Kidney capillary endothelial cell (primary cell): ENCODE results near the gene PODNL1.
"Not testable (repeated sequence)": the region's sequence is repeated elsewhere in the genome, so short reads cannot be mapped to it uniquely, and the experiment has no call there.

Experiments used
- DNase-seq: peaks from one replicate; pipeline ENCODE4 v3.0.0-alpha.2; 2018; ENCODE audit warnings: low spot score

PODNL1 gene

DNA sequence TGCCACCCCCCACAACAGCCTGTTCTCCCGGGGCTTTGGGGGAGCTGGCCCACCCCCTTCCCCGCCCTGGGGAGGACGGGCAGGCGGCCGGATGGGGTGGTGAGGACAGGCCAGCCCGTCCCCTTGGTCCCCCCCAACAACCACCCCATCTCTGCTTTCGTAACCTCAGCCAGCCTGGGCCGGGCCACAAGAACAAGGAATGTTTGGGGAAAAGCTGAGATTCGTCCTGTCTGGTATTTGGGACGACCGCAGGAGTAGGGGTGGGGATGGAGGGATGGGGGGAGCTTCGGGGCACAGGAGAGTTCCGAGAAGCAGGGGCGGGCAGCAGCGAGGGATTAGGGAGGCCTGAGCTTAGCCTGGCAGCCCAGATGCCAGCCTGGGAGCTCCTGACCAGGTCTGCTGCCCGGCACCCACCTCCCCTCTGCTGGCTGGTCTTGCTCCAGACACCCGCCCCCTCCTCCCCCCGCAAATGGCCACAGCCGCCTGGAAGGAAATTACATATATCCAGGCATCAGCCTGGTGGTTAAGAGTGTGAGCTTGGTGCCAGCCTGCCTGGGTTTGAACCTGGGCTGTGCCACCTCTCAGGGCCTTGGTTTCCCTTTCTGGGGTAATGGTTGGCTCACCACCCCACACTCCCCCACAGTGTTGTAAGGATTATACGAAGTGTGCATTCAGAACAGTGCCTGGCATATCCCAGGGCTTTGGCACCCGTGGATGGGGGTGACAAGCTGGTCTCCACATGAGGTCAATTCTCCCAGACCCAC lies at the start of gene PODNL1:
Gene PODNL1 (minus strand): TSS at position 117 of the 764 bp plus-strand sequence. CDS start 236 bp downstream, outside the sequence.
- no peak for DNase-seq

GRCh38 chr19:13987101-13987890 lies 49.1 kb upstream of the PODNL1 start:
- DNase-seq, result no peak

DNA sequence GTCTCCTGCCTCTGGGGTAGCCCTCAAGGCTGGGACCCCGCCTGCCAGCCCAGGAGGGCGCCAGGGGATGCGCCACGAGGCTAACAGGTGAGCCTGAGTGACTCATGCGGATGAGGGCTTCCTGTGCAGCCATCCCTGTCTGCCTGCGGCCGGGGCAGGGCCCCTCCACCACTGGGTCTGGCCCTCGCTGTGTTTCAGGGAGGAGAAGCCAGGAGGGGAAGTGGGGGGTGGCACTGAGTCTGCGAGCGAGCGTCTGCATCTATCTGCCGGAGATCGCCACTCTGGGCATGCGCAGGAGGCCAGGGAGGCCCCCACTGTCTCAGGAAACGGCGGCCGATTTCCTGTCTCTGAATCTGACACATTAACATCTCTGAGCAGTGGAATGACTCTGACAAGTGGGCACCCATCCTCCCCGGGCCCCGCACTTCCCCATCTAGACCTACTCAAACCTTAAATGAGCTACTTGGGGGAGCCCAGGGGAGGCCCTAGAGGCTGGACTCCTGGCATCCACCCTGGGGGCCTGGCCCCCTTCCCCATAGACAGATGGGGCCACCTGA lies 48.2 kb upstream of the PODNL1 start:
- peak; percentile 98 for DNase-seq

DNA sequence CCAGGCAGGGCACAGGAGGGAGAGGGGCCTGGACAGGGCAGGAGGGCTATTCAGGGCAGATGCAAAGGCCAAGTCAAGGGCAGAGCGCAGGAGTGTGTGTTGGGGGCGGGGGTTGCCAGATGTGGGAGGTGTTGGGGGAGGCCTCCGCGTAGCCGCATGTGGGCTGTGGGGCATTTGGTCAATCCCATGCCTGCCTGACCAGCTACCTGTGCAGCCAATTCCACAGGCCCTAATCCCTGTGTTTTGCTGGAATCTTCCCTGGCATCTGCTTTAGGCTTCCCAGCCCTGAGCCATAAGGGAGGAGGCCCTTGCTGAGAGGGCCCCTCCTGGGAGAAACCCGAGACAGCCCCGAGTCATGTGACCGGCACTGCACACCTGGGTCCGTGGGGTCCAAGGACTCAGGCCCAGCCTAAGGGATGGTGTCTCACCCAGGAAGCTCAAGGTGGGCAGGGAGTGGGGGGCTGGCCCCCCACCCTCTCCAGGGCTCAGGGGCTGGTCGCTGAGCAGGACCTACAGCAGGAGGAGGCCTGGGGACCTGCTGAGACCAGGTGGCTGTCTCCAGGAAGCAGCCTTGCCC lies 47.6 kb upstream of the PODNL1 start:
- no peak for DNase-seq

- DNase-seq, result no peak
These were observed 46.9 kb upstream of the PODNL1 start for GRCh38 chr19:13984875-13985741.

DNA sequence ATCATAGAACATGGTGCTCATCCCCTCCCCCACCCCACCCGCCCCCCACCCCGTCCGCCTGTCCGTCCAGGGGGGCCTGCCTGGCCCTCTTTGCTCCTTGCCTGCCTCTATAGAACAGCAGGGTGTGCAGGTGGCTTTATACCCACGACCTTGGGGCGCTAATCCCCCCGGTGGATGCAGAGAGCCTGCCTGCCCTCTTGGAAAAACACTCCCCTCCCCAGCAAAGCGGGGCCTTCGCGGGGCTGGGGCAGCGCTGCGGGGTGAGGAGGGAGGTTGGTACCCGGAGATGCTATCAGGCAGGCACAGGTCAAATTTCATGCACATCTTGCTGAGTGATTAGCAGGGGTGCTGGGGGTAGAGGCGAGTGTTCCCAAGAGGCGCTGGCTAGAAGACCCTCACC lies 46.0 kb upstream of the PODNL1 start:
- no peak for DNase-seq

DNA sequence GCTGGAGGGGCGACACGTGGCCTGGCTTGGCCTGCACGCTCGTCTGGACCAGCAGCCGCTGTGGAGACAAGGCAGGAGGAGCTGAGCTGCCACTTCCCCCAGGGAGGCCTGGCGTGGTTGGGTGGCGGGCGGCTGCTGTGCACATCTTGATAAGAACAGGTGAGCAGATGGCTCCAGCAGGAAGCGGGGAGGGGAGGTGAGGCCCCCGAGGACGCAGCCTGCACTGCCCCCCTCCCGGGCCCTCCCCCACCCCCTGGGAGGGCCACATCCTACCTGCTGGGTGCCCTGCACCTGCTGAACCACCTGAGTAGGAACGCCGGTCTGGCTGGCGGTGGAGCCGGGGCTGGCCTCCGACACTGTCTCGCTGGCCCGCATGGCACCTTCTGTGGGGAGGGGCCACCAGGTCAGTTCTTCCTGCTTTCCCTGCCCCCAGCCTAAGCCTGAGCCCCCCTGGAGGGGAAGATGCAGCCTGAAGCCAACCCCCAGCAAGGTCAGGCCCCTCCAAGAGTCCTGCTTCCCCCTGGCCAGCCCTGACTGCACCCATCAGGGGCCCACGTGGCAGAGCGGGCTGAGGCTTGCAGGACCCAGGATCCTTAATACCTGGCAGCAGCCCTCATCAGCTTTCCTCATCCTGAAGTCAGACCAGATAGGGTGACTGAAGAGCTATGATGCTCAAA lies 45.1 kb upstream of the PODNL1 start:
- no peak for DNase-seq

DNA sequence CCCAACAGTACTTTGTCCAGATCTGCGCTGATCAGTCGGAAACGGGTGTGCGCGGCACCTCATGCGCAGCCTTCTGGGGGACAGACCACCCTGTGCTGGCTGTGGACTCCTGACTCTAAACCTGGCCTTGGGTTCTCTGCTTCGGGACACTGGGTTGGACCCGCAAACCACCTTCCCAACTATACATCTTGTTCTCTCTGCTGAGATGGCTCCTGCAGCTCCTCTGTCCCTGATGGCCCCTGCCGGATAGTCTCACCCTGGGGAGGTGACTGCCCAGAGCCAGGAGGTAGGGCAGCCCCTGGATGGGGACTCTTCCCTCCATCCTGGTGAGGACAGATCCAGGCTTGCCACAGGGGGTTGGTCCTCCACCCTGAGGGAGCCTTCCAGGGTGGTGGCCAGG lies 44.6 kb upstream of the PODNL1 start:
- DNase-seq, result no peak

- no peak for DNase-seq
These were observed 43.8 kb upstream of the PODNL1 start for GRCh38 chr19:13981988-13982501.

DNA sequence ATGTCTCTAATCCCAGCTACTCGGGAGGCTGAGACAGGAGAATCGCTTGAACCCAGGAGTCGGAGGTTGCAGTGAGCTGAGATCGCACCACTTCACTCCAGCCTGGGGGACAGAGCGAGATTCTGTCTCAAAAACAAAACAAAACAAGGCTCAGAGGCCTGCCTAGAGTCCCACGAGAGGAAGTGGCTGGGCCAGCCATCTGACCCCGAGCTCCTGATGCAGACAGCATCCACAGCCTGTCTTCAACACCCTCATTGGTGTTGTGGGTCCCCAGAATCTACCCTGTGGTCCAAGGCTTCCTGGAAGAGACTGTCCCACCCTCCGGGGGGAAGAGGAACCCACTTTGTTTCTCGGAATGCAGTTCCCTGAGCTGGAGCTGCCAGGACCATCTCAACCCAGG lies 43.2 kb upstream of the PODNL1 start:
- DNase-seq, result no peak

DNA sequence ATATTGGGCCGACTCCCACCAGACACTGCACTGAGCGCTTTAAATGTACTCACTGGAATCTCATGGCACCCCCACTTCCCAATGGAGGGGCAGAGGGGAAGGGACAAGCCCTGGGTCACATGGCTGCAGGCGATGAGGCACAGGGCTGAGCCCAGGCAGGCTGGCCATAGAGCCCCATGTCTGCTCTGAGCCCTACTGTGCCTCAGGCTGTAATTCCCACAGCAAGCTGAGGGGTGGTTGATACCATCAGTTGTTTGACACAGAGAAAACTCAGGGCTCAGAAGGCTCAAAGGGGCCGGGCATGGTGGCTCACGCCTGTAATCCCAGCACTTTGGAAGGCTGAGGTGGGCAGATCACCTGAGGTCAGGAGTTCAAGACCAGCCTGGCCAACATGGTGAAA lies 42.8 kb upstream of the PODNL1 start:
- no peak for DNase-seq

GRCh38 chr19:13980340-13980739 lies 42.1 kb upstream of the PODNL1 start:
- no peak for DNase-seq

DNA sequence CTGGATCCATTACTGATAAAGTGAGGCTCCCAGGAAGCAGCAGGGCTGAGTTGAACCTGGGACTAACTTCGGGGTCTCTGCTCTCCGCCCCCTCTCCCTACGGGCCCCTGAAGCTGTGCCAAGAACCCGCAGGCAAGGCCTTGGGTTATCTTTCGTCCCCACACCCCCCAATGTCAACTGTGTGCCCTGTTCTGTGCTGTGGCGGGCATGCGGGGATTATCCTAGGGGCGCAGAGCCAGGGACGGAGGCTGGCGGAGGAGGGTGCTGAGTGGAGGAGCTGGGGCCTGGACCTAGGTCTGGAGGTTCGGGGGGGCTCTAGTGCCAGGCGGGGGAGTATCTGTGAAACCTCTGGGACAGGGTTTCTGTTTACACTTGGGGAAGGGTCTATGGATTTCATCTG lies 41.5 kb upstream of the PODNL1 start:
- no peak for DNase-seq

- DNase-seq, result no peak
These were observed 41.0 kb upstream of the PODNL1 start for GRCh38 chr19:13979244-13979615.

DNA sequence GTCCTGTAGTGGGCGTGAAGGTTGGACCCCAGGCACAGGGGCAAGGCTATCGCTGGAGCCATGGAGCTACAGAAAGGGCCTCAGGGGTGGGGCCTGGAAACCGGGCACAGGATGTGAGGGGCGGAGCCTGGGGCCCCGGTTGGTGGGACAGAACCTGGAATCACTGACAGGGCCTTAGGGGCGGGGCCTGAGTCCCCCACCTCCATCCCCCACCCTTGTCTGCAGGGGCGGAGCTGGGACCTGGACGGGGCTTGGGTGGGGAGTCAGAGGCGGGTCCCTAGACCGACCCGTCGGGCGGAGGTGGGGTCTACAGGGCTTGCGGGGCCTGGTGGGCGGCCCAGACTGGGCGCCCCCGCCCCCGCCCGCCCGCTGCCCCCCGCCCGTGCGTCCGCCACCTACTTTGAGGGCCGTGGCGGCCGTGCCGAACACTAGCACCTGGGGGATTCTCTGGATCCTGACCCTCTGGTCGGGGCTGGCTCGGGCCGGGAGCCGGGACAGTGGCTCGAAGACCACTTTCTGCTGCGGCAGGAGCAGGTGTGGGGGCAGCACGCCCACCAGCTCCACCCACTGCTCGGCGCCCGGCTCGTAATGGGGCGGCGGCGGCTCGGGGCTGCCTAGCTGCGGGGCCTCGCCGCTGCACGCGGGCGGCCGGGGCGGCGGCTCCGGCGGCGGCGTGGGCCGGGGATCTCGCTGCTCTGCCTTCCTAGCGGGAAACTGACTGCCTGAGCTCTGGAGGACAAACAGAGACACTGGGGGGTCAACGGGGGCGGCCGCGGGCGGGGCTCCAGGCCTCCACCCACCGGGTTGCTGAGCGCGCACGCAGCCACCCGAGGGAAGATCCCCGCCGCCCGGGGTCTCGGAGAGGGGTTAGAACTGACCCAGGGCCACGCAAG lies 40.4 kb upstream of the PODNL1 start:
- DNase-seq, result peak; percentile 25

- no peak for DNase-seq
These were observed 39.6 kb upstream of the PODNL1 start for GRCh38 chr19:13977803-13978202.

DNA sequence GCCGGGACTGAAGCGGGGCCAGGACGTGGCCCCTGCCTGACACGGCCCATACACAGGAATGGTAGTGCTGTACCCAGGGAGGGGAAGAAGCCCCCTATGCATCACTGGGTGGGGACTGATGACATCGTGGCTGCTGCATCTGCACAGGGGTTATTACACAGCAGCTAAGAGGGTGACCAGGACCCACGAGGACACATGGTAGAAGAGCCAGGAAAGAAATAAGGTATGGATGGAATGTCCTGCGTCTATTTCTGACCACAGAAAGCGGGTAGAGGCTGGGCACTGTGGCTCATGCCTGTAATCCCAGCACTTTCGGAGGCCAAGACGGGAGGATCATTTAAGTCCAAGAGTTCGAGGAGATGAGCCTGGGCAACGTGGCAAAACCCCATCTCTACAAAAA lies 38.2 kb upstream of the PODNL1 start:
- DNase-seq, result no peak

- DNase-seq, result no peak
These were observed 37.7 kb upstream of the PODNL1 start for GRCh38 chr19:13975870-13976269.

DNA sequence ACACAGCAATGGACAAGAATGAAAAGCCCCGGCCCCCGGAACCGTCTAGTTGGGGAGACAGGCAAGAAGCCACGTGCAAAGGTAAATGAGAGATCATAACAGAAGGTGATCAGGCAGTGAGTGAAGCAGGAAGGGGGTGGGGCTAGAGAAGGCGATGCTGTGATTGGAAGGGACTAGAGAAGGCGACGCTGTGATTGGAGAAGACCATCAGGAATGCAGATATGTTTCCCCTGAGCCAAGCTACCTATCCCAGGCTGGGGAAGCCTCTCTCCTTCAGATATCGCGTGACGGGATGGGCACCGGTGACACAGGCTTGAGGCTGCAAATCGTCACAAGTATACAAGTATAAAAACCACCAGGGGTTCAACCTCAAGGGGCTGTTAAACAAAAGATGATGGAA lies 35.9 kb upstream of the PODNL1 start:
- DNase-seq, result no peak

GRCh38 chr19:13973479-13973878 lies 35.3 kb upstream of the PODNL1 start:
- DNase-seq, result not testable (repeated sequence)
